K562 (cell line): Measurements from ENCODE around the gene TGM5. TPM values are rescaled to one million over a fixed set of nuclear protein-coding genes. Genes with fewer than 3 reads are reported as not detected.

ENCODE experiments used
- ATAC-seq: fragments of 200-7000 bp; cut with Tn5 transposase; 3 replicates; pipeline ENCODE4 v1.9.1; 2020; ENCODE audit warnings: moderate library complexity
- BruUV-seq: library from RNA; stranded (reverse); fragments of 400-500 nt; replicated peaks from 2 replicates; lab custom pipeline; 2021; lab: Mats Ljungman, UMichigan
- CTCF ChIA-PET: fragments of 300-600 bp; formaldehyde crosslinking; extraction: SDS; loops from one replicate; lab custom pipeline; 2021; ENCODE audit warnings: low intra/inter-chr PET ratio; lab: Yijun Ruan, JAX
- POLR2A ChIA-PET: fragments of 300-600, 350-650 bp; sonication (Branson Sonifier 250); formaldehyde crosslinking; extraction: SDS; loops from one replicate; lab custom pipeline; 2021; ENCODE audit warnings: antibody characterized with exemption, inconsistent platforms; lab: Yijun Ruan, JAX
- DNase-seq, 4 experiments: peaks; one replicate each; pipeline versions ENCODE4 v3.0.0 to v3.0.0-alpha.2; 2011 to 2018; ENCODE audit warnings: low spot score in 3 of 4, mixed read lengths in 3 of 4; ENCODE audit errors: extremely low read depth in 1 of 4
- FAIRE-seq: peaks from 2 replicates; lab custom pipeline; 2011; peaks lifted over from hg19 to GRCh38; lab: Jason Lieb, UNC
- H2AFZ ChIP-seq: 2 replicates; pipeline ENCODE4 v1.6.0; 2011; ENCODE audit warnings: low read depth, low read length, control low read depth, inconsistent platforms
- H3K27ac ChIP-seq: fragments of 200-600 bp; 3 replicates; pipeline ENCODE4 v1.8.0; 2011; ENCODE audit warnings: low read depth, mild to moderate bottlenecking, control low read depth, inconsistent platforms, low read length, moderate library complexity, mixed read lengths; ENCODE audit errors: extremely low read depth
- H3K27me3 ChIP-seq, 2 experiments: fragments of 300-600 bp in 1 of 2; 2 replicates in 1 of 2; 3 replicates in 1 of 2; pipeline versions ENCODE4 v1.6.0 to v1.8.0; 2011; ENCODE audit warnings: inconsistent platforms in 2 of 2, low read length in 2 of 2, mild to moderate bottlenecking in 1 of 2, mixed read lengths in 1 of 2, moderate library complexity in 1 of 2; ENCODE audit not compliant: control insufficient read depth in 2 of 2, insufficient read depth in 2 of 2
- H3K36me3 ChIP-seq: fragments of 300-600 bp; 3 replicates; pipeline ENCODE4 v1.8.0; 2011; ENCODE audit warnings: mild to moderate bottlenecking, low read length, inconsistent platforms; ENCODE audit not compliant: control insufficient read depth, insufficient read depth
- H3K4me1 ChIP-seq, 2 experiments: fragments of 200-600 bp in 1 of 2; replicated peaks in 1 of 2; 2 replicates in 1 of 2; 3 replicates in 1 of 2; pipeline versions ENCODE4 v1.5.1 to v1.8.0; 2011; ENCODE audit warnings: inconsistent platforms in 2 of 2, low read length in 2 of 2, mild to moderate bottlenecking in 1 of 2, mixed read lengths in 1 of 2, moderate library complexity in 1 of 2; ENCODE audit not compliant: control insufficient read depth in 2 of 2, insufficient read depth in 2 of 2
- H3K4me2 ChIP-seq: 2 replicates; pipeline ENCODE4 v1.6.1; 2011; ENCODE audit warnings: low read length, control low read depth, inconsistent platforms, mixed read lengths; ENCODE audit not compliant: insufficient read depth
- H3K4me3 ChIP-seq: fragments of 200-600 bp; sonication (generic), shearing (Covaris generic); 2 replicates; pipeline ENCODE4 v1.5.1; 2016; ENCODE audit warnings: control low read depth, inconsistent platforms
- H3K79me2 ChIP-seq: fragments of 200-600 bp; 3 replicates; pipeline ENCODE4 v1.8.0; 2011; ENCODE audit warnings: low read length, inconsistent platforms; ENCODE audit not compliant: control insufficient read depth, insufficient read depth
- H3K9ac ChIP-seq, 2 experiments: 2 replicates each; pipeline versions ENCODE4 v1.6.0 to v1.6.1; 2011; ENCODE audit warnings: low read depth in 2 of 2, low read length in 2 of 2, control low read depth in 1 of 2, inconsistent platforms in 1 of 2, mild to moderate bottlenecking in 1 of 2, mixed read lengths in 1 of 2; ENCODE audit not compliant: insufficient read depth in 1 of 2
- H3K9me1 ChIP-seq: one replicate; pipeline ENCODE4 v1.6.0; 2011; ENCODE audit warnings: inconsistent platforms, mild to moderate bottlenecking, low read length, moderate library complexity; ENCODE audit not compliant: control insufficient read depth, insufficient read depth
- H3K9me3 ChIP-seq: replicated peaks from 2 replicates; pipeline ENCODE4 v1.5.1; 2011; ENCODE audit warnings: low read depth, low read length, inconsistent platforms; ENCODE audit not compliant: control insufficient read depth, insufficient read depth
- H4K20me1 ChIP-seq: replicated peaks from 2 replicates; pipeline ENCODE4 v1.6.1; 2011; ENCODE audit warnings: low read length, inconsistent platforms, mixed read lengths; ENCODE audit not compliant: control insufficient read depth, insufficient read depth
- CBX1 ChIP-seq: sonication (generic); IDR thresholded peaks from 2 replicates; pipeline ENCODE4 v1.6.1; 2016; ENCODE audit warnings: antibody characterized with exemption, low read depth, mild to moderate bottlenecking
- NFIC ChIP-seq: fragments of 450-650 bp; IDR thresholded peaks from 2 replicates; pipeline ENCODE4 v1.6.1; 2017; ENCODE audit warnings: mild to moderate bottlenecking, inconsistent platforms
- TGIF2 ChIP-seq: sonication (generic); formaldehyde crosslinking; IDR thresholded peaks from 2 replicates; pipeline ENCODE4 v1.8.1; 2022; ENCODE audit warnings: mild to moderate bottlenecking, missing genetic modification reagents, moderate library complexity
- ZBTB33 ChIP-seq: sonication (generic); formaldehyde crosslinking; IDR thresholded peaks from 2 replicates; pipeline ENCODE4 v1.8.1; 2023; ENCODE audit warnings: mild to moderate bottlenecking, missing genetic modification reagents
- WGBS: fragments of 100-300 bp; shearing (Covaris generic); methylation state at CpG from one replicate; pipeline ENCODE4 v1.1.6; 2016; ENCODE audit warnings: low coverage, mixed read lengths; ENCODE audit not compliant: insufficient coverage; ENCODE audit errors: missing lambda C conversion rate; 5-methylcytosine and 5-hydroxymethylcytosine counted together
- in situ Hi-C: fragments of 300-500 bp; cut with MboI; formaldehyde crosslinking; loops from 4 replicates; pipeline ENCODE4 v1.15.0; 2018; ENCODE audit warnings: inconsistent platforms, mixed read lengths
- intact Hi-C: fragments of 100-400 bp; cut with micrococcal nuclease; formaldehyde crosslinking; loops from 2 replicates; pipeline ENCODE4 v1.14.2; 2022
- polyA plus RNA-seq, 8 experiments: library from polyadenylated mRNA; depleted of rRNA in 4 of 8; stranded (reverse) in 5 of 8; unstranded in 3 of 8; fragments of >200 nt; fragmentation: Nextera tagmentation in 2 of 8; fragmentation: Illumina TruSeq in 1 of 8; extraction: Ambion mirVana in 2 of 8; extraction: Trizol in 1 of 8; gene quantifications; 2 replicates each; pipeline versions ENCODE4 v1.2.1 to v1.2.3, GENCODE V29; 2011 to 2014; ENCODE audit warnings: inconsistent platforms in 1 of 8, missing spikeins in 1 of 8
- total RNA-seq, 7 experiments: library from RNA; depleted of rRNA in 6 of 7; stranded (reverse); fragments of >200 nt in 6 of 7; fragmentation: Illumina TruSeq in 2 of 7; extraction: Trizol in 2 of 7; gene quantifications; 2 replicates each; pipeline versions ENCODE4 v1.2.1 to v1.2.3, GENCODE V29; 2011 to 2021; ENCODE audit warnings: low replicate concordance in 1 of 7

Gene TGM5
- total and polyA plus RNA-seq, 9 of the 15 experiments (the other 6 are each of a cell fraction or from before 2014, with no cell fraction given) = 0.03 to 0.10 (median 0.07) TPM; not detected in 6

GRCh38 chr15:43267439-43267838, 711 bp upstream of the TGM5 start:
- Histone ChIP-seq H3K9ac (no peak overlapping the region), H3K4me1 (peaks cover 0 to 7% of the 10 kb centered on the region in 2 experiments; a peak in 1 of 5 replicates), H4K20me1 (no peaks in the 10 kb centered on the region), H3K4me3 (no peak overlapping the region), H3K9me3 (no peaks in the 10 kb centered on the region), H3K27ac (no peak overlapping the region), H3K79me2 (no peaks in the 10 kb centered on the region), H3K27me3 (peaks cover 9 to 32% of the 10 kb centered on the region in 2 experiments; a peak in 4 of 5 replicates), H3K36me3 (no peaks in the 10 kb centered on the region), H3K9me1 (no peaks in the 10 kb centered on the region), H3K4me2 (no peak overlapping the region), H2AFZ (no peak overlapping the region)
- ChIA-PET CTCF (interaction anchor here (2.2 kb wide), 1 partner anchor 42 kb away, joined by 10 read pairs; no protein-coding TSS in a partner anchor), POLR2A (interaction anchor here (0.6 to 1.5 kb wide), 4 partner anchors 19 to 84 kb away, joined by 3 to 5 read pairs (median 4); no protein-coding TSS in a partner anchor)
- WGBS = 50% methylated on average over 2 of the region's 2 CpGs
- in situ Hi-C loops (no loop called here), intact Hi-C loops (no loop called here)
- DNase-seq (no peak), ATAC-seq (no peak), FAIRE-seq (no peak)
- TF ChIP-seq CBX1 (no peak), NFIC (no peak), ZBTB33 (CRISPR knock-in tag) (no peak), TGIF2 (CRISPR knock-in tag) (no peak)
- BruUV-seq = no TSS peak
